Stimulated activated CD8-positive, alpha-beta memory T cell treated with anti-CD3 and anti-CD28 coated beads, Interleukin-4, amount 100 ng/mL, for 1 hour (primary cell): ENCODE results near the gene KLC3.

Experiments used
- DNase-seq, 2 donors: peaks; one replicate each; pipeline ENCODE4 v3.0.0-alpha.2; 2020; ENCODE audit warnings: low read depth in 2 of 2, low spot score in 1 of 2

The KLC3 gene

DNA sequence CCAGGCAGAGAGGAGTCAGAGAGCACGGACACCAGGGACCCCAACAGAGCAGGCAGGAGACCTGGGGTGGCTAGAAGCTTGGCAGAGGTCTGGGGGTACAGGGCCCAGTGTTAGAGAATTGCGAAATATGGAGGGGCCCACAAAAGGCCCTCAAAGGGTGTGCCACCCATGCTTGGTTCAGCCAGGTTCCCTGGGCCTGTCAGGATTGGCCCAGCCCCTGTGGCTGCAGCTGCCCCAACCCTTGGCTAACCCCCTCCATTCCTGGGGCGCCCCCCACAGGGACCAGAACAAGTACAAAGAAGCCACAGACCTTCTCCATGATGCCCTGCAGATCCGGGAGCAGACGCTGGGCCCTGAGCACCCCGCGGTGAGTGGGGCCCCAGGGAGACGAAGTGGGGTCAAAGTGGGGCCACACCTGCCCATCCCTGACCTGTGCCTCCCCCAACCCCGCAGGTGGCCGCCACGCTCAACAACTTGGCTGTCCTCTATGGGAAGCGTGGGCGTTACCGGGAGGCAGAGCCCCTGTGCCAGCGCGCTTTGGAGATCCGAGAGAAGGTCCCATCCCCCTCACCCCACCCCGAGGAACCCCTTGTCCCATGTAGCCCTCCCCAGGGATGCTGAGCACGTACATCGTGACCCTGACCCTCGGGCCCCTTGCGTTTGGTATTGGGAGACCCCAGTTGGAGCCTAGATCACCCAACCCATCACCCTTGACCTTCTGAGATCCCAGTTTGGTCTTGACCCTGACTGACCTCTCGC, 8.0 kb downstream of the KLC3 start:
- no peak for DNase-seq

DNA sequence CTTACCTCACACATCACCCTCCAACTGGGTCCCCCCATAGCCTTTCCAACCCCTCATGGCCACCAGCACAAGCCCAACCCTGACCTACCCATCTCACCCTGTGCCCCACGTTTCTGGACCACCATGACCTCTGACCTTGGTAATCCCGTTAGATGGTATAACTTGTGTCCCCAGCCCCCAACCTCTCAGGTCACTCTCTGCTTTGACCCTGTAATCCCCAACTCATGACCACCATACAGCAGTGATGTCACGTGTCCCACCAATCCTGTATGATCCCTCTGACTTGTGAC, 8.5 kb downstream of the KLC3 start:
- no peak for DNase-seq

DNA sequence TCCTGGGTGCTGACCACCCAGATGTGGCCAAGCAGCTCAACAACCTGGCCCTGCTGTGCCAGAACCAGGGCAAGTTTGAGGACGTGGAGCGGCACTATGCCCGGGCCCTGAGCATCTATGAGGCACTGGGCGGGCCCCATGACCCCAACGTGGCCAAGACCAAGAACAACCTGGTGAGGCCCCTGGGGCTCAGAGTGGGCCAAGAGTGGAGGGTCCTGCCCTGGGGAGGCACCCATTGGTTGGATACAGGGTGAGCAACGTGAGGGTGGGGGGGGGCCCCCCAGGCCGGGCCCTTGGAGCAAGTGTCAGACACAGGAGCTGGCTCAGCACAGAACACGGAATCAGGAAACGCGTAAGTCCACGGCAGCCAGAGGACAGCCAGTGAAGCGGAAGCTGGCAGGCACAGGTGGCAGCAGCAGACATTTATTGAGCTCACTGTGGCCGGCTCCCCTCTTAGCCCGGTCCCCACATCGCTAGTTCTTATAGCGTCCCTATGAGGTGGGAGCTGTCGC, 8.9 kb downstream of the KLC3 start:
- DNase-seq, result no peak

DNA sequence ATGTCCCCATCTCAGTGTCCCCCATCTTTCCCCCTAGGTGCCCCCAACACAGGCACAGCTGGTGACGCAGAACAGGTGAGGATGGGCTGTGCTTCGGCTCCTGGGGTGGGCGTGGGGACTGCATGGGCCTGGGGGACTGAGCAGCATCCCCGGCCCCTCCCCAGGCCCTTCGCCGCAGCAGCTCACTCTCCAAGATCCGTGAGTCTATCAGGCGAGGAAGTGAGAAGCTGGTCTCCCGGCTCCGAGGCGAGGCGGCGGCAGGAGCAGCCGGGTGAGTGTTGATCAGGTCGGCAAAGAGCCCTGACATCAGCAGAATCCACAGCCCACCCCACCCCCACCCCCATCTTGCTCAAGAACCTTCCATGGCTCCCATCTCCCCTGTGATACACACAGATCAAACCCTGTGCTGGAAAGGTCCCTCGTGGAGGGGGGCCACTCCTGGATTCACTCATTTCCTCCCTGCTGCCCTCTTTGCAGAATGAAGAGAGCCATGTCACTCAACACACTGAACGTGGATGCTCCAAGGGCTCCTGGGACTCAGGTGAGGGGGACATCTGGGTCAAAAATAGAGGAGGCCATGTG, 10.0 kb downstream of the KLC3 start:
- DNase-seq, result no peak

DNA sequence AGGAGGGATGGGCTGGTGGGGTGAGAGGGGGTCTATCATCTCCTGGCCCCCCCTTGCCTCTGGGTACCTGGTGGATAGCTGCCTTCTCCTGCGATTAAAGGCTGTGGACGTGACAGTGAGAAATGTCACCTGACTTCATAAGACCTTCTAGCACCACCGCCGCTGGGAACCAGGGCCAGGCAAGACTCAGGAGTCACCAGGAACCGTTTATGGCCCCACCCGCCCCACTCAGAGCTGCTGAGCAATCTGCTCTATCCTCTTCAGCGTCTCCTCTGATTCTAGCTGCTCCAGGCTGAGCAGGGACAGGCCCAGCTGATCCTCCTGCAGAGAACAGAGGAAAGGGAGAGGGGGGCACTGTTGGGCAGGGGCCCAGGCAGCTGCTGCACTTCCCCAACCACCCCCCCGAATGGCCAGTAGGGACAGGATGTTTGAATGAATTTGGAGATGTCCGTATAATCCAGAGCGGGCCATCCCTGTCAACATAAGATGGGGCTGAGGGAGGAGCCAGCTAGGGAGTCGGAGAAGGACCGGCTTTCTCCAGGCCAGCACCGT, 10.9 kb downstream of the KLC3 start:
- DNase-seq, result no peak

DNA sequence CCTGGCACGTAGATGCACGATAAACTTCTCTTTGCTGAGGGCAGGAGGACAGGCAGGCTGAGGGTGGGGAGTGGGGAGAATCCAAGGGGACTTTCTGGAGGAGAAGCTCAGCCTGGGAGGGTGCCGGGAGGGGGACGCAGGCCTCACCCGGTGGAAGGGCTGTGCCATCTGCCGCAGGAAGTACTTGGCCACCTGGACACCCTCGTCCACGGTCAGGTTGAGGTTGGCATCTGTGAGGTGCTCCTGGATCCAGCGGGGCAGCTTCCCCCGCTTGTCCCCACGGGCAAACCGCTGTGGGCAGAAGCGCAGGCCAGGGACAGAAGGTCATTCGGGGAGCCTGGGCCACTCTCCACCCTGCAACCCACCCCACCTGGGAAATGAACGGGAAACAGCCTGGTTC, 11.5 kb downstream of the KLC3 start:
- DNase-seq, result no peak

DNA sequence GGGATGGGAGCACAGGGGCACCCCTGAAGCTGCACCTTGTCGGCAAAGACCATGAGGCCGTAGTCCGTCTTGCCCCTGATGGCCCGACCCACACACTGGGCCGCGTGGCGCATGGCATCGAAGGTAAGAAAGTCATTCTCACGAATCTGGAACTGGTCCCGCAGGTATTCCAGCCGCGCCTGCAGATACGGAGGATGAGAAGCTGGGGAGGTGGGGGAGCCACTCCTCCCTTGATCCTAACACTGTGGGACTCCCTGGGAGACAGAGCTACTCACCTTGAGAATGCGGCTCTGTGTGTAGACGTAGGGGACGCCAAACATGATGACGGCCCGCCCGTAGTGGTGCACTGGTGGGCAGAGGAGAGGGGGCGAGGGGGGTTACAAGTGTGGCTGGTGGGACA, 11.9 kb downstream of the KLC3 start:
- DNase-seq, result no peak

DNA sequence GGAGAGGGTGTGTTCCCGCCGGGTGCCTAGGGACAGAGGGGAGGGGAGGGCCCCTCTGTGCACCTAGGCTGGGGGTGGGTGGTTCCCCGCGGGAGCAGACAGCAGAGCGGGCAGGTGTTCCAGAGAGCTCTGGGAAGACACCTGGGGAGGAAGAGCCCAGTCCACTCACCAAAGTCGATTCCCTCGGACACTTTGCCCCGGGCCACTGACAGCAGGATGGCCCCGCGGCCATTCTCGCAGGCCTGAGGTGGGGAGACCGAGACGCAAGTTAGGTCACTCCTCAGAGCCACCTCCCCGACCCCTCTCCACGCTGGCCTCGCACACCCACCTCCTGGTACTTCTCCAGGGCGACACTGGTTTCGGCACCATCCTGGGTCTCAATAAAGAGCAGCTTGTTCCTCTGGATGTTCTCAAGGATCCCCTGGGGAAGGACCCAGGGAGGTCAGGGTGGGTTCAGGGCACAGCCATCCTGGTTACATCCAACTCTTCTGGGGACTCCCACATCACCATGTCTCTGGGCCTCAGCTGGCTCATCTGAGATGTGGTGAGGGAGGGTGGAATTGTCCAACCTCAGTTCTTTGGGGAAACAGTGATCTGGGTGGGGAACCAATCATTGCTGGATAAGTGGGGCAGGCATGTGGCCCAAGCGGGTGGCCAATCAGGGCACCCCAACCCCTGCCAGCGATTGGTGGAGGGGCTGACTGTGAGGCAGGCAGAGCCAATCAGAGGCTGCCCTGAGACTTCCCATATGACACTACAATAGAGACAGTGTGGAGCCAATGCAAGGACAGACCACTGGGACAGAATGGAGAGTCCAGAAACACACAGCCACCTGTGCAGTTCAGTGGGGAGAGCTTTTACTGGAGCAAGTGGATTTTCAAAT, 12.6 kb downstream of the KLC3 start:
- no peak for DNase-seq

DNA sequence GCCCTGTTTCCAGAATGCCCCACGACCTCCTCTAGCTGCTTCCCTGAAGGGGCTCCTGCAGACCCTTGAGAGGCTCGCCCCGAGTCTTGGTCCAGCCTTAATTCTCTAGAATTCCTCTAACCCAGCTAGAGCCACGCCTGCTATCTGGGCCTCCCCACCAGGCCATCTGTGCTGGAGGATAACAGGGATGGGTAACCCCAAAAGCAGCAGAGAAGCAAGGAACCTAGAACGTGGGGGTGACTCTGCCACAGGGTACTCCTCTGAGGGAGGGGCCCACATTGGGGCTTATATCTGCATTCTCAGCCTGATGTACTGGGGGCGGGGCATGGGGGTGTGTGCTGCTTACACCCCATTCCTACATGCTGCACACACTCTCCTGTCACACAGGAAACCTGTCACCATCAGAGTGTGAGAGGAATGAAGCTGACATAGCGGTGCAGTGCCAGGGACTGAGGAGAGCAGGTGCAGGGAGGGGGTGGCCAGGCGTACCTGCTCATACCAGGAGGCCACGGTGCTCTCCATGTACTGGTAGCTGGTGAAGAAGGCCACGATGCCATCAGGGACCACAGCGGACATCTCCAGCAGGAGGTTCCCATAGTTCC, 13.8 kb downstream of the KLC3 start:
- DNase-seq, result no peak

DNA sequence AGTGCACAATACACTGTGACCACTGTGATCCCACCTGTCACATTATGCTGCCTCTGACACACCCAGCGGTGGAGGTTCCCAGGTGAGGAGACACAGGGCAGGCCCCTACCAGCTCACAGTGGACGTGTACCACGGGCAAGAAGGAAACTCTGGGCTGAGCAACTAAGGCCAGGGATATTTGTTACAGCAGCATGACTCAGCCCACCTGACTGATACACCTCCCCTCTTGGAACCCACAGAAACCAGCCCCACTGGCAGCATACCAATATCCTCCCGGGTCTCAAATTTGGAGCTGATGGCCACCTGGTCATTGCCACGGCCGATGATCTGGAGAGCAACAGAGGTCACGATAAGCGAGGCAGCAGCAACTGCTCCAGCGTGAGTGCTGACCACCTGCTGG, 14.9 kb downstream of the KLC3 start:
- no peak for DNase-seq

DNA sequence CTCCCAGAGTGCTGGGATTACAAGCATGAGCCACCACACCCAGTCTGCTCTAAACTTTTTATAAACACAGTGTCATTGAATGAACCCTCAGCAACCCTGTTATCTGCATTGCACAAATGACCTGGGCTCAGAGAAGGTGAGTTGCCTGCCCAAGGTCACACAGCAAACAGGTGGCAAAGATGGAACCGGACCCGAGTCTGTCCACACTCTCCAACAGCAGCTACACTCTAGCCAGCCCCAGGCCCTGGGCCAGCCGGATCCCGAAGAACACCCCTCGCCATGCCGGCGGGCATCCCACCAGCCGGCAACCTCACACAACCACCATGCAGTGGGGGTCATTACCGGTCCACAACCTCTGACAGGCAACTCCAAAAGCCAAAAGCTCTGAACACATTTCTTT, 15.4 kb downstream of the KLC3 start:
- no peak for DNase-seq

DNA sequence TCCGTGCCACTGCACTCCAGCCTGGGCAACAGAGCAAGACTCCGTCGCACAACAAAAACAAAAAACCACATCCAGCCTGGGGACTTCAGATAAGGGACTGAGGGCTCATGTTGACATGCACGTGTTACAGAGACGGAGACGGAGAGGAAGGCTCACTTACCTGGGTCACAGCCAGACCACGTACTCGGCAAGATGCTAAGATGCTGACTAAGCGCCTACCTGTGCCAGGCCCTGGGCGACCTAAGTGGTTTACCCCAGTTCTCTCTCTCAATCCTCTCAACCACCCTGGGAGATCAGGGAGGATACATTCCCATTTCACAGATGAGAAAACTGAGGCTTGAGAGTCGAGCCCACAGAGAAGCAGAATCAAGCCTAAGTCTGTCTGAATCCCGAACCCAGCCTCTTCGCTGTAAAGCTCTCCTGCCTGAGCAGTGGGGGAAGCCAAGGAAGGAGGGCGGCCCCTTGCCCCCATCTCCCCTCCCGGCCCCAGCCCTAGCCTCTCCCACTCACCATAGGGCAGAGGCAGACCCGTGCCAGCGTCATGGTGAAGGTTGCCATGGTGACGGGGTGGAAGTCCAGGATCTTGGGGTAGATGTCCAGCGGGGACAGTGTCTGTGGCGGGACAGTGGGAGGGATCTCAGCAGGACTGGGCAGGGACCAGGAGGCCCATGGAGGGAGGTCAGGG, 16.4 kb downstream of the KLC3 start:
- no peak for DNase-seq

DNA sequence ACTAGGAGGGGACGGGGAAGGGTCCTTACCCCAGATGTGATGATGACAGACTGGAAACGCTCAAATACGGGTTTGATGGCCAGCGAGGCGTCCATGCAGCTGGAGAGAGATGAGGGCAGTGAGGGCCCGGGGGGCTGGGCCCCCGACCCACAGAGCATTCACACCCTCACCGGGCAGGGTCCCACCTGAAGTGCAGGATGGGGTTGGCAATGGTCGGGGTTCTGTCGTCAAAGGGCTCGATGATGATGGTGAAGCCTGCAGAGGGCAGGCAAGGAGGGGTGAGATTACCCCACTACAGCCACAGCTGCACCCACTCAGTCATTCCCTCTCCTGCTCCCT, 16.9 kb downstream of the KLC3 start:
- DNase-seq, result no peak

DNA sequence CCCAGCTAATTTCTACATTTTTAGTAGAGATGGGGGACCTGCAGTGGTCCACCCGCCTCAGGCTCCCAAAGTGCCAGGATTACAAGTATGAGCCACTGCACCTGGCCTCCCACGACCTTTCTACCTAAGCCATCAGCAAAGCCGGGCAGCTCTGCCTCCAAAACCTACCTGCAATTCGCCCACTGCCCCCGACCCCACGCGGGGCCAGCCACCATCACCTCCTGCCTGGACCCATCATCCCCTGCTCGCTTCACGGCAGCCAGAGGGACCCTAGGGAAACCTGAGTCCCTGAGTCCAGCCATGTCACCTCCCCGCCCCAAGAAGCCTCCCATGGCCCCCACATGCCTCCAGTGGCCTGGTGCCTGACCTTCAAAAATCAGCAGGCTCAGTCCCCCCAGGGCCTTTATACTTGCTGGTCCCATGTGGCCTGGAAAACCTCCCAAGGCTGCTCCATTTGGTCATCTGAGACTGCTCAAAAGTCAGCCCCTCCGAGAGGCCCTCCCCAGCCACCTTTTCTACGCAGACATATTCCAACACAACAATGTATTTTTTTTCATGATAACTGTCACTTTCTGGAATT, 17.8 kb downstream of the KLC3 start:
- DNase-seq, result no peak

DNA sequence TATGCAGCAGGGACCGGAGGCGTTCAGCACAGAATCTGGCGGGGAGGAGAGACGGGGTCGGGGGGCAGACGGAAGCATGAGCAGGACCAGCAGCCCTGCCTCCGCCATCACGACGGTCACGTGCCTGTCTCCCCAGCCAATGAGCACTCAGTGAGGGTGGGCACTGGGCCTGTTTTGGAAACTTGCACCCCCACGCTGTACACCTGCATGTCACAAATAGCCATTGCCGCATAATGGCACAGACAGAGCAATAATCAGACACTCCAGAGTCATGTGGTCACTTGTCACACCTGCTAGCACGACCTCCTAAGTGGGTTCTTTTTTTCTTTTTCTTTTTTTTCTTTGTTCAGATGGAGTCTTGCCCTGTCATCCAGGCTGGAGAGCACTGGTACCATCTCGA, 21.1 kb downstream of the KLC3 start:
- no peak for DNase-seq

DNA sequence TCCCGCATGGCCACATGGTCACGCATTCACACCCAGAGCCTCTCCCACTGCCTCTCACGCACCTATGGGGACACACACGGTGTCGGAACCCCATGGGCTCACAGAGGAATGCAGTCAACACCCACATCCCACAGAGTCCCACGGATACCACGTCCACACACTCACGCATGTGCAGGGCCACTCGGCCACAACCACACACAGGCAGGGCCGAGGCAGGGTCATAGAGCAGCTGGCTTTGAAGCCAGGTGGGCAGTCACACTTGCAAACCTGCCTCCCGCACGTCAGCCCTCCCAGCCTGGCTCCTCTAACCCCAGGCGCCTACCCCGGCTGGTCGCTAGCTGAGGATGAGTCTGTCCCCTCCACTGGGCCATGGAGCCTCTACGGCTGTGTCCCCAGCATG, 21.7 kb downstream of the KLC3 start:
- DNase-seq, result no peak

DNA sequence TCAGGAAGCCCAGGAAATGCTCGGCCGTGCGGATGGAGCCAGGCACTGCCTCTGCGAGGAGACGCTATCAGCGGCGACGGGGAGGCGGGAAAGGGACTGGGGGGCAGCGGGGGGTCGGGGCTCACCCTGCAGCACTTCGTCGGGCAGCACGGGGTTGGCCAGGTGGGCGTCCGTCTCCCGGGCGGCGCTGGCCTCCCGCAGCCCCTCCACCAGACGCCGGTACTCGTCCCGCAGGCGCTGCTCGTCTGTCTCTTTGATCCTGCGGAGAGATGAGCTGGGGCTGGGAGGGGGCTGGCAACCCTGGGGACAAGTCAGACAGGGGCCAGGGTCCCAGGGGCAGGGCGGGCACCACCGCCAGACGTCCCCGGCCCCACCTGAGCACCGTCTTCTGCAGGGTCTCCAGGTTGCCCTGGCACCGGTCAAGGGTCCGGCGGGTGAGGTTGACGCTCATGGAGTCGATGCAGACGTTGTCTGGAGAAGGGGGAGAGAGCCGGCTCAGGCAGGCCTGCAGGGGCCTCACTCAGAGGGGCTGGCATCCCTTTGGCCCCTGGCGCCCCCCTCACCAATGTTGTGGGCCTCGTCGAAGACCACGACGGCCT, 23.4 kb downstream of the KLC3 start:
- no peak for DNase-seq

DNA sequence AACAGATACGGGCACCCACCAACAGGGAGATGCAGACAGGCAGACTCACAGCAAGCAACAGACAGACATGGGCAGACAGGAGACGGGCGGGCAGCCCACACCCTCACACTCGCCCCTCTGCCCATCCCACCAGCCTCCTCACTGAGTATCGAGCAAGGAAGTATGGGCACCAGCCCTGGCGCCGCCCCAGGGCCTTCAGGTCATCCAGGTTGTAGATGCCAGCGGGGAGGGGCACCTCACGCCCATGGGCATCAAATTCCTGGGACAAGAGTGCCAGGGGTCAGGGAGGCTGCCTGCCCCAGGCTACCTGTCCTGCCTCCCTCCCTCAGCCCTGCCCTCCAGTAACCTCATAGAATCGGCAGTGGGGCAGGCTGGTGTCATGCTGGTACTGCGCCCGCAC, 24.1 kb downstream of the KLC3 start:
- no peak for DNase-seq

DNA sequence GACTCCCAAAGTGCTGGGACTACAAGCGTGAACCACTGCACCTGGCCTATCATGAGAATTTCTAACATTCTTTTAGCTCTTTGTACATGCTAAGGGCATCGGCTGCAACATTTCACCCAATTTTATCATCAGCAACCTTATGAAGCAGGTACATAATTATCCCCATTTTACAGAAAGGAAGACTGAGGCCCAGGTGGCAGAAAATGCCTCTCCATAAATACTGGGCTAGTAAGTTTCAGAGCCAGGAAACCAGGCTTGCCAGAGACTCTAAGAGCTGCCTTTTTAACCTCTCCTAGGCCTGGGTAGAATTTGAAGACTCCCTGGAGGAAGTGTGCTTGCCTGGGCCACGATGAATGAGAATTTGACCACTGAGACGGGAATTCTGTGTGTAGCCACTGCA, 27.6 kb downstream of the KLC3 start:
- no peak for DNase-seq

DNA sequence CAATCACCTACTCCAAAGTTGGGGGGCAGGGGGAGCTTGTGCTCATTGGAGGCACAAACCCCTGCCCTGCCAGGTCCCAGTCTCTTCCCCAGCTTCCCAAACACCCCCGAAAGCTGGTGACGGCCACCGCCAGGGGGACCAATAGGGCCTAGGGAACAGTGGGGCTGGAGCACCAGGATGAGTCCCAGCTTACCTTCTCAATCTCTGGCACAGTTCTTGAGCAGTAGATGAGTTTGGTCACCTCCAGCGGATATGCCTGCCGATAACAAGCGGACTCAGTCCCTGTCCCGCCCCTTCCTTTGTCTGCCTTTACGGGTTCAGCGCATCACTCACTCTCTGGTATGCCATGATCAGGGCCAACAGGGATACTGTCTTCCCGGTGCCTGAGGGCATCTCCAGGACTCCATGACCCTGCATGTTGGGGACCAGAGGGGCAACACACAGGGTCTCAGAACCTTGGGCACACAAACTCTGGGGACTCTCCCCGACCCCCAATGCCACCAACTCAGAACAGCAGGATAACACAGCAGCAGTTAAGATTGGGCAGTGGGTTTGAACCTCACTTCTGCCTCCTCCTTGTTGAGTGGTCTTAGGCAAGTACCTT, 28.3 kb downstream of the KLC3 start:
- no peak for DNase-seq
